Lower leg skin (tissue), 3 donors: Measurements from ENCODE around the gene PCDH9.

Experiments
- POLR2A ChIP-seq, 2 donors: fragments of 450-650 bp; IDR thresholded peaks; one replicate each; pipeline ENCODE4 v1.6.1; 2016 to 2017; ENCODE audit warnings: antibody characterized with exemption in 2 of 2, mild to moderate bottlenecking in 1 of 2, moderate library complexity in 1 of 2
- TF ChIP-seq, protein P1 (sequence below), 3 donors: fragments of 450-650 bp; IDR thresholded peaks; one replicate each; pipeline ENCODE4 v1.5.1; 2016; ENCODE audit warnings: antibody characterized with exemption in 3 of 3, mild to moderate bottlenecking in 3 of 3, moderate library complexity in 2 of 3

DNA sequence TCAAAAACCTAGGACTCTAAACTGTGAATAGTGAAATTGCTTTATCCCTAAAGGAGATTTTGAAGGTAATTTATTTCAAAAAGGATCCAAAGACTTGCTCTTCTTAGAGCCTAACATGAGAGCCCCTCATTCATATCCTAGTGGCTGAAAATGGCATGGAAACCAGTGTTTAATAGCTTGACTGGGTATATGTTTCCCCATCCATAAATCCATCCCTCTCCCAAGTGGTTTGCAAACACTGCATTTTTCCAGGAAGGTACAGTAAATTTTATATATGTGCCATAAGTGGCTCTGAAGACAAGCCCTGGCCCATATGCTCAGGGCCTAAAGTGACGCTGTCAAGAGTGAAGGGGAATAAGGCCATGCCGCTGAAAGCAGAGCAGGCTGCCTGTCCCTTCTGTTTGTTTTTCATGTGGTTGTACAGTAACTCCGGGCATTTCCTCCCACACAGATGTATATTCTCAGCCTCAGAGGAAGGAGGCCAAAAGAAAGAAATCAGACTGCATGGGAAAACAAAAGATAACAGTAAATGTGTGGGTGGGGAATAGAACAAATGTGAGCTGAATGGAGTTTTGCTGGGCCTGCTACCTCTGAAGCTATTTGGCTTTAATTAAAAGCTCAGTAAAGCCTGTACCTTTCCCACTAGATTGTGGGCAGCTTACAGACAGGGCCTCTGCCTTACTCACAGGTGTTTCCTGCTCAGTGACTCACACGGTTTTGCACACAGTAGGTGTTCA, 181.9 kb downstream of the PCDH9 start:
- TF ChIP-seq, protein P1, sequence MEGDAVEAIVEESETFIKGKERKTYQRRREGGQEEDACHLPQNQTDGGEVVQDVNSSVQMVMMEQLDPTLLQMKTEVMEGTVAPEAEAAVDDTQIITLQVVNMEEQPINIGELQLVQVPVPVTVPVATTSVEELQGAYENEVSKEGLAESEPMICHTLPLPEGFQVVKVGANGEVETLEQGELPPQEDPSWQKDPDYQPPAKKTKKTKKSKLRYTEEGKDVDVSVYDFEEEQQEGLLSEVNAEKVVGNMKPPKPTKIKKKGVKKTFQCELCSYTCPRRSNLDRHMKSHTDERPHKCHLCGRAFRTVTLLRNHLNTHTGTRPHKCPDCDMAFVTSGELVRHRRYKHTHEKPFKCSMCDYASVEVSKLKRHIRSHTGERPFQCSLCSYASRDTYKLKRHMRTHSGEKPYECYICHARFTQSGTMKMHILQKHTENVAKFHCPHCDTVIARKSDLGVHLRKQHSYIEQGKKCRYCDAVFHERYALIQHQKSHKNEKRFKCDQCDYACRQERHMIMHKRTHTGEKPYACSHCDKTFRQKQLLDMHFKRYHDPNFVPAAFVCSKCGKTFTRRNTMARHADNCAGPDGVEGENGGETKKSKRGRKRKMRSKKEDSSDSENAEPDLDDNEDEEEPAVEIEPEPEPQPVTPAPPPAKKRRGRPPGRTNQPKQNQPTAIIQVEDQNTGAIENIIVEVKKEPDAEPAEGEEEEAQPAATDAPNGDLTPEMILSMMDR (IDR thresholded peaks at IDR 0.05) = no peak
- no peak for TF ChIP-seq POLR2A (IDR thresholded peaks at IDR 0.05)
